Vagina (tissue), 2 donors: Measurements from ENCODE around the gene DENND1A. TPM values are rescaled to one million over a fixed set of nuclear protein-coding genes. Genes with fewer than 3 reads are reported as not detected.

Experiments
- DNase-seq, 2 donors: peaks; one replicate each; pipeline ENCODE4 v3.0.0-alpha.2; 2017; ENCODE audit errors: extremely low spot score in 2 of 2
- H3K27ac ChIP-seq: fragments of 200-600 bp; sonication (generic); one replicate; pipeline ENCODE4 v1.5.1; 2019
- H3K27me3 ChIP-seq: fragments of 200-600 bp; sonication (generic); one replicate; pipeline ENCODE4 v1.5.1; 2019
- H3K36me3 ChIP-seq, 2 donors: fragments of 200-600 bp; sonication (generic); one replicate each; pipeline ENCODE4 v1.5.1; 2017 to 2019
- H3K4me1 ChIP-seq: fragments of 200-600 bp; sonication (generic); one replicate; pipeline ENCODE4 v1.5.1; 2019
- H3K4me3 ChIP-seq, 2 donors: fragments of 200-600 bp; sonication (generic); 1 replicate in 1 of 2; 2 replicates in 1 of 2; pipeline ENCODE4 v1.5.1; 2016 to 2019
- H3K9me3 ChIP-seq: fragments of 200-600 bp; sonication (generic); one replicate; pipeline ENCODE4 v1.5.1; 2019
- POLR2A ChIP-seq, 2 donors: fragments of 450-650 bp; IDR thresholded peaks; one replicate each; pipeline ENCODE4 v1.6.1; 2017; ENCODE audit warnings: antibody characterized with exemption in 2 of 2, mild to moderate bottlenecking in 2 of 2, moderate library complexity in 2 of 2
- POLR2AphosphoS5 ChIP-seq, 2 donors: sonication (generic); formaldehyde crosslinking; IDR thresholded peaks; one replicate each; pipeline ENCODE4 v1.9.0; 2017; ENCODE audit warnings: antibody characterized with exemption in 2 of 2, mild to moderate bottlenecking in 2 of 2, low read depth in 1 of 2; ENCODE audit not compliant: insufficient read depth in 1 of 2
- intact Hi-C: fragments of 100-400 bp; cut with DNase I; formaldehyde crosslinking; loops from one replicate; pipeline ENCODE4 v1.15.1; 2023
- total RNA-seq: library from RNA; depleted of rRNA; stranded (reverse); fragments of >200 nt; gene quantifications from one replicate; pipeline ENCODE4 v1.2.3, GENCODE V29; 2016
- TF ChIP-seq, protein P1 (sequence below), 3 experiments: fragments of 450-650 bp in 2 of 3; fragments of 200-600 bp in 1 of 3; sonication (generic) in 1 of 3; IDR thresholded peaks; one replicate each; pipeline ENCODE4 v1.5.1; 2017 to 2019; ENCODE audit warnings: antibody characterized with exemption in 3 of 3, mild to moderate bottlenecking in 2 of 3, moderate library complexity in 2 of 3

Gene DENND1A
- total RNA-seq, 1 donor from 2014 or later: 20.4 TPM

DNA sequence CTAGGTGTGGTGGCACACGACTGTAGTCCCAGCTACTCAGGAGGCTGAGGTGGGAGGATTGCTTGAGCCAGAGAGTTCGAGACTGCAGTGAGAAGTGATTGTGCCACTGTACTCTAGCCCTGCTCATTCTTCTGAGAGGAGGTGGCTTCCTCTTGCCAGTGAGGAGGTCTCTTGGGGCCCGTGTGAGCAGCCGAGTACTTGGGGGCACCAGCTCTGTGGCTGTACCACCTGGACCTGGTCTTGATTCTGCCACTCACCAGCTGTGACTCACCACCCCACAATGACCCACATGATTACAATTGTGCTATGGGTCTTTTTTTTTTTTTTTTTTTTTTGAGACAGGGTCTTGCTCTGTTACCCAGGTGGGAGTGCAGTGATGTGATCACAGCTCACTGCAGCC is 592.0 kb downstream of the DENND1A start:
- Histone ChIP-seq H3K4me1 (peaks cover 27% of the 10 kb centered on the region), H3K27ac (no peak overlapping the region), H3K4me3 (no peak overlapping the region), H3K36me3 (no peaks in the 10 kb centered on the region), H3K9me3 (no peaks in the 10 kb centered on the region), H3K27me3 (no peaks in the 10 kb centered on the region)
- intact Hi-C loops: no loop called here
- DNase-seq: no peak
- TF ChIP-seq POLR2AphosphoS5 (IDR thresholded peaks at IDR 0.05; ENCODE audit: insufficient read depth in 1 of 2, low read depth in 1 of 2): no peak
- TF ChIP-seq POLR2A (IDR thresholded peaks at IDR 0.05): no peak
- TF ChIP-seq, protein P1, sequence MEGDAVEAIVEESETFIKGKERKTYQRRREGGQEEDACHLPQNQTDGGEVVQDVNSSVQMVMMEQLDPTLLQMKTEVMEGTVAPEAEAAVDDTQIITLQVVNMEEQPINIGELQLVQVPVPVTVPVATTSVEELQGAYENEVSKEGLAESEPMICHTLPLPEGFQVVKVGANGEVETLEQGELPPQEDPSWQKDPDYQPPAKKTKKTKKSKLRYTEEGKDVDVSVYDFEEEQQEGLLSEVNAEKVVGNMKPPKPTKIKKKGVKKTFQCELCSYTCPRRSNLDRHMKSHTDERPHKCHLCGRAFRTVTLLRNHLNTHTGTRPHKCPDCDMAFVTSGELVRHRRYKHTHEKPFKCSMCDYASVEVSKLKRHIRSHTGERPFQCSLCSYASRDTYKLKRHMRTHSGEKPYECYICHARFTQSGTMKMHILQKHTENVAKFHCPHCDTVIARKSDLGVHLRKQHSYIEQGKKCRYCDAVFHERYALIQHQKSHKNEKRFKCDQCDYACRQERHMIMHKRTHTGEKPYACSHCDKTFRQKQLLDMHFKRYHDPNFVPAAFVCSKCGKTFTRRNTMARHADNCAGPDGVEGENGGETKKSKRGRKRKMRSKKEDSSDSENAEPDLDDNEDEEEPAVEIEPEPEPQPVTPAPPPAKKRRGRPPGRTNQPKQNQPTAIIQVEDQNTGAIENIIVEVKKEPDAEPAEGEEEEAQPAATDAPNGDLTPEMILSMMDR (IDR thresholded peaks at IDR 0.05): no peak

DNA sequence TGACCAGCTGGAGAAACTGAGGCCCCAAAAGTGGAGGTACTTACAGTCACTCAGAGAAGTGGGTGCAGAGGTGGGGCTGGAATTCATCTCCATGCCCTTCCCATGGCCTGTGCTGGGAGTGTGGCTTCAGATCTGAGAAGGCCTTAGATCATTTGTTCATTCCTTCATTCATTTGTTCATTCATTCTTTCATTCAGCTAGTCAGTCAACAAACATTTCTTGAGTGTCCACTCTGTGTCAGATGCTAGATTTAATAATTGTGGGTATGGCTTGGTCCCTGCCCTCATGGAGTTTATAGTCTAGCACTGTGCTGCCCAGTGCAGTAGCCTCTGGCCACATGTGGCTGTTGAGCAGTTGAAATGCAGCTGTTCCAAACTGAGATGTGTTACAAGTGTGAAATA is 593.0 kb downstream of the DENND1A start:
- H3K27ac ChIP-seq: no peak overlapping the region
- TF ChIP-seq POLR2A (IDR thresholded peaks at IDR 0.05) (no peak), POLR2AphosphoS5 (IDR thresholded peaks at IDR 0.05; ENCODE audit: insufficient read depth in 1 of 2, low read depth in 1 of 2) (no peak)
- TF ChIP-seq, protein P1 (IDR thresholded peaks at IDR 0.05): no peak

GRCh38 chr9:123336449-123336848 is 593.5 kb downstream of the DENND1A start:
- Histone ChIP-seq H3K27ac (no peak overlapping the region), H3K27me3 (no peaks in the 10 kb centered on the region), H3K9me3 (no peaks in the 10 kb centered on the region), H3K4me3 (no peak overlapping the region), H3K36me3 (no peaks in the 10 kb centered on the region), H3K4me1 (peaks cover 27% of the 10 kb centered on the region)
- intact Hi-C loops: no loop called here
- TF ChIP-seq POLR2AphosphoS5 (IDR thresholded peaks at IDR 0.05; ENCODE audit: insufficient read depth in 1 of 2, low read depth in 1 of 2) (no peak), POLR2A (IDR thresholded peaks at IDR 0.05) (no peak)
- TF ChIP-seq, protein P1 (IDR thresholded peaks at IDR 0.05): no peak
- DNase-seq: no peak

More for the DNA sequence above, 593.0 kb downstream of the DENND1A start:
- intact Hi-C loops: no loop called here
- Histone ChIP-seq H3K4me1 (peaks cover 27% of the 10 kb centered on the region), H3K36me3 (no peaks in the 10 kb centered on the region), H3K9me3 (no peaks in the 10 kb centered on the region), H3K4me3 (no peak overlapping the region), H3K27me3 (no peaks in the 10 kb centered on the region)
- DNase-seq: no peak

DNA sequence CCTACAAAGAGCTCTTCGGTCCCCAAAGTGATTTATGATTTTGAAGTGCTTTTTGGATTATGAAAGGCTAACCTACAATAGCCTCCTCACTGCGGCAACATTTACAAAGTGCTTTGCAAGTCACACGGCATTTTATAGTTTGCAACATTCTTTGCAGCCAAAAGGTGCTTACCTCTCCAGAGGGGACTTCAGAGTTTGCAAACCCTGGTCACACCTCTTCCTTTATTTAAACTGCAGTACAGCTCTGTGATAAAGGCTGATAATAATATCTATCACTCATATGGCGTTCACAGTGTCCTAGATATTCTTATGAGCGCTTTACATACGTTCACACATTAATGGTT is 594.0 kb downstream of the DENND1A start:
- Histone ChIP-seq H3K27me3 (no peaks in the 10 kb centered on the region), H3K27ac (no peak overlapping the region), H3K4me3 (no peak overlapping the region), H3K4me1 (peaks cover 27% of the 10 kb centered on the region), H3K9me3 (no peaks in the 10 kb centered on the region), H3K36me3 (no peaks in the 10 kb centered on the region)
- intact Hi-C loops: no loop called here
- DNase-seq: no peak
- TF ChIP-seq POLR2A (IDR thresholded peaks at IDR 0.05) (no peak), POLR2AphosphoS5 (IDR thresholded peaks at IDR 0.05; ENCODE audit: insufficient read depth in 1 of 2, low read depth in 1 of 2) (no peak)
- TF ChIP-seq, protein P1 (IDR thresholded peaks at IDR 0.05): no peak

DNA sequence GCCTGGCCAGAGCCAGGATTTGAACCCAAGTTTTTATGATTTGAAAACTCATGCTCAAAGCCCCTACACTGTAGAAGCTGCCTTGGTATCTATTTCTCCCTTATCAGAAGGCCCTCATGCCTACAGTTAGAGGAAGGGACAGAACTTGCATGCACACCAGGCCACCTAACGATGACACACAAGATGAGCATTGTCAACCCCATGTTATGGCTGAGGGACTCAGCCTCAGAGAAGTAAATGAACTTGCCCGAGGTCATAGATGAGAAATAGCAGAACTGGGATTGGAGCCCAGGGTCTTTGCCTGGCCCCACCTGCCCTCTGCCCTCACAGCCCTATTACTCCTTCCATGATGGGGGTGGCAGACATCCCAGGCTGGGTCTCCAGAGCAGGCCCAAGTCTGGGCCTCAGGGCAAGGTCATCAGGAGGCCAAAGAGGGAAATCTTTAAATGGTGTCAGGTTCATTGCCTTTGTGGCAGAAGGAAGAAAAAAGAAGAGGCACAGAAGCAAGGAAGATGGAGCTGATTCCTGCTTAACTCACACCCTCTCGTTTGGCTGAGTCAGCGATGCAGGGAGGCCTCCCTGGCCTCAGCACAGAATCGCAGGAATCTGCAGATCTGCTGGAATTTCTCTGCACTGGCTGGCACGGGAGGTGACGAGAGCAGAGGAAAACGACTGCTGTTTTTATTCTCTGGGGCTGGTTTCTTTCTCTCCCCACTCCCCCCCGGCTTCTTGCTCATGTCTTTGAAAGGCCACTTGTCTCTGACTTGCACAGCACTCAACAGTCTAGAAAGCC is 594.5 kb downstream of the DENND1A start:
- no peaks in the 10 kb centered on the region for H3K27me3 ChIP-seq
- H3K4me1 ChIP-seq: peaks cover 25% of the 10 kb centered on the region
- no peaks in the 10 kb centered on the region for H3K36me3 ChIP-seq
- no peak for DNase-seq
- no peaks in the 10 kb centered on the region for H3K9me3 ChIP-seq
- intact Hi-C loops: no loop called here
- H3K27ac ChIP-seq: no peak overlapping the region
- TF ChIP-seq, protein P1 (IDR thresholded peaks at IDR 0.05): no peak
- no peak for TF ChIP-seq POLR2AphosphoS5 (IDR thresholded peaks at IDR 0.05; ENCODE audit: insufficient read depth in 1 of 2, low read depth in 1 of 2)
- no peak for TF ChIP-seq POLR2A (IDR thresholded peaks at IDR 0.05)
- H3K4me3 ChIP-seq: no peak overlapping the region
